PC-9 (cell line): ENCODE data around the gene SMAD6. TPM values are rescaled to one million over a fixed set of nuclear protein-coding genes. Genes with fewer than 3 reads are reported as not detected.
A peak's percentile ranks its signal among the peaks of the same experiment; 100 is the strongest.

ENCODE experiments used
- BruUV-seq: library from RNA; stranded (reverse); fragments of 400-500 nt; replicated peaks from 2 replicates; lab custom pipeline; 2021; lab: Mats Ljungman, UMichigan
- CTCF ChIA-PET: fragments of 300-600 bp; sonication (Branson Sonifier 250); formaldehyde crosslinking; loops from one replicate; lab custom pipeline; 2022; ENCODE audit warnings: antibody characterized with exemption; lab: Charles Lee
- POLR2A ChIA-PET: fragments of 300-600 bp; sonication (Branson Sonifier 250); formaldehyde crosslinking; loops from one replicate; lab custom pipeline; 2022; ENCODE audit warnings: antibody characterized with exemption; ENCODE audit not compliant: unreplicated experiment; lab: Charles Lee
- DNase-seq, 2 experiments: peaks; one replicate each; pipeline versions ENCODE4 v3.0.0 to v3.0.0-alpha.2; 2015 to 2022; ENCODE audit warnings: mixed read lengths in 1 of 2
- H2AFZ ChIP-seq: fragments of 200-600 bp; sonication (generic); 2 replicates; pipeline ENCODE4 v1.8.1; 2017; ENCODE audit warnings: antibody characterized with exemption
- H3F3A ChIP-seq: fragments of 200-600 bp; sonication (generic); 2 replicates; pipeline ENCODE4 v1.8.1; 2017; ENCODE audit warnings: antibody characterized with exemption, mild to moderate bottlenecking, low read depth; ENCODE audit not compliant: insufficient read depth
- H3K27ac ChIP-seq: fragments of 200-600 bp; sonication (generic); 2 replicates; pipeline ENCODE4 v1.6.1; 2016; ENCODE audit warnings: mixed run types
- H3K27me3 ChIP-seq: fragments of 200-600 bp; sonication (generic); 2 replicates; pipeline ENCODE4 v1.6.1; 2016; ENCODE audit warnings: low read depth, mixed run types; ENCODE audit not compliant: insufficient read depth
- H3K36me3 ChIP-seq: fragments of 200-600 bp; sonication (generic); 2 replicates; pipeline ENCODE4 v1.6.1; 2016; ENCODE audit warnings: low read depth, mixed run types
- H3K4me1 ChIP-seq: fragments of 200-600 bp; sonication (generic); replicated peaks from 2 replicates; pipeline ENCODE4 v1.6.1; 2016; ENCODE audit warnings: mixed run types; ENCODE audit not compliant: insufficient read depth
- H3K4me2 ChIP-seq: fragments of 200-600 bp; sonication (generic); 2 replicates; pipeline ENCODE4 v1.6.1; 2017; ENCODE audit warnings: mixed run types
- H3K4me3 ChIP-seq: fragments of 200-600 bp; sonication (generic); 2 replicates; pipeline ENCODE4 v1.6.1; 2016; ENCODE audit warnings: mixed run types
- H3K79me2 ChIP-seq: fragments of 200-600 bp; sonication (generic); 2 replicates; pipeline ENCODE4 v1.6.1; 2017; ENCODE audit warnings: low read depth, mixed run types
- H3K9me2 ChIP-seq: fragments of 200-600 bp; sonication (generic); 2 replicates; pipeline ENCODE4 v1.8.1; 2017; ENCODE audit warnings: mild to moderate bottlenecking; ENCODE audit not compliant: insufficient read depth
- H3K9me3 ChIP-seq: fragments of 200-600 bp; sonication (generic); 2 replicates; pipeline ENCODE4 v1.8.1; 2016; ENCODE audit warnings: low read depth; ENCODE audit not compliant: insufficient read depth
- H4K20me1 ChIP-seq: fragments of 200-600 bp; sonication (generic); 2 replicates; pipeline ENCODE4 v1.8.1; 2017; ENCODE audit not compliant: insufficient read depth
- CTCF ChIP-seq: fragments of 200-600 bp; sonication (generic); conservative IDR thresholded peaks from 2 replicates; pipeline ENCODE4 v1.6.1; 2017; ENCODE audit warnings: mixed run types, antibody characterized with exemption, mild to moderate bottlenecking, moderate library complexity
- EZH2 ChIP-seq: fragments of 200-600 bp; sonication (generic); IDR thresholded peaks from 2 replicates; pipeline ENCODE4 v1.8.0; 2017; ENCODE audit warnings: antibody characterized with exemption, low read depth
- intact Hi-C: fragments of 100-400 bp; cut with micrococcal nuclease; formaldehyde crosslinking; loops from one replicate; pipeline ENCODE4 v1.10.0; 2022; ENCODE audit not compliant: unreplicated experiment
- total RNA-seq: library from RNA; stranded (reverse); gene quantifications from 2 replicates; pipeline ENCODE4 v1.2.3, GENCODE V29; 2021

Gene SMAD6
- total RNA-seq, 1 experiment from 2014 or later: 7.1 TPM

GRCh38 chr15:66702787-66703539, 927 bp downstream of the SMAD6 start:
- Histone ChIP-seq H3K4me2 (peak overlapping the region; percentile 95), H3K4me3 (peak overlapping the region; percentile 81), H3K27ac (0 out of 2 replicates have a peak overlapping the region, but pooled peaks have one; percentile 3), H3F3A (peaks cover 5% of the 10 kb centered on the region; the same call in 1 of the 2 replicates), H4K20me1 (no peaks in the 10 kb centered on the region; the same call in 1 of the 2 replicates), H3K4me1 (peaks cover 19% of the 10 kb centered on the region), H3K9me3 (no peaks in the 10 kb centered on the region), H3K36me3 (no peaks in the 10 kb centered on the region), H3K9me2 (no peaks in the 10 kb centered on the region), H3K79me2 (peaks cover 36% of the 10 kb centered on the region), H2AFZ (peak overlapping the region; percentile 79; the same call in 1 of the 2 replicates), H3K27me3 (no peaks in the 10 kb centered on the region)
- TSS peak; percentile 56 for BruUV-seq
- POLR2A ChIA-PET: interaction anchor here (0.7 to 0.8 kb wide), 2 partner anchors 63 to 638 kb away, joined by 3 to 5 read pairs; no protein-coding TSS in a partner anchor
- intact Hi-C loops: loop anchor here (1.0 to 2.0 kb wide), 3 partner anchors 60 to 228 kb away; no protein-coding TSS in a partner anchor
- CTCF ChIA-PET: interaction anchor here (0.5 to 0.9 kb wide), 4 partner anchors 17 to 1078 kb away, joined by 3 to 12 read pairs (median 5); no protein-coding TSS in a partner anchor
- TF ChIP-seq EZH2 (no peak), CTCF (no peak)
- DNase-seq: peak in 1 of 2 experiments; percentile 15

GRCh38 chr15:66703540-66703941, 1.5 kb downstream of the SMAD6 start:
- H3K27ac ChIP-seq: no peak overlapping the region
- peak overlapping the region; percentile 81; the same call in 1 of the 2 replicates for H3K4me3 ChIP-seq
- H4K20me1 ChIP-seq: no peaks in the 10 kb centered on the region; the same call in 1 of the 2 replicates
- H3F3A ChIP-seq: peaks cover 5% of the 10 kb centered on the region; the same call in 1 of the 2 replicates
- peaks cover 16% of the 10 kb centered on the region for H3K4me1 ChIP-seq
- H3K4me2 ChIP-seq: peak overlapping the region; percentile 95
- H2AFZ ChIP-seq: peak overlapping the region; percentile 79; the same call in 1 of the 2 replicates
- peaks cover 36% of the 10 kb centered on the region for H3K79me2 ChIP-seq
- ChIA-PET CTCF (interaction anchor here (0.6 to 0.9 kb wide), 3 partner anchors 17 to 1079 kb away, joined by 3 to 5 read pairs (median 5); no protein-coding TSS in a partner anchor), POLR2A (no interaction called here)
- no peaks in the 10 kb centered on the region for H3K36me3 ChIP-seq
- H3K9me2 ChIP-seq: no peaks in the 10 kb centered on the region
- TF ChIP-seq EZH2 (no peak), CTCF (no peak)
- intact Hi-C loops: loop anchor here (2.0 kb wide), 2 partner anchors 67 to 227 kb away; no protein-coding TSS in a partner anchor
- no peaks in the 10 kb centered on the region for H3K9me3 ChIP-seq
- H3K27me3 ChIP-seq: no peaks in the 10 kb centered on the region
- no TSS peak for BruUV-seq
- DNase-seq: peak in 1 of 2 experiments; percentile 35
